ENCODE data around the gene ZNF568.
A peak's percentile ranks its signal among the peaks of the same experiment; 100 is the strongest.

The ZNF568 gene

GRCh38 chr19:36915992-36916830 is at the start of gene ZNF568, which contains the start of gene ZNF829:
ZNF568 (plus strand) TSS chr19:36916332; CDS start chr19:36922771, 6,439 bp downstream.
ZNF829 (minus strand) TSS chr19:36916291; CDS start chr19:36915167, 1,124 bp downstream.
- peak; percentile 89 for DNase-seq

- no peak for DNase-seq
These were observed 38.9 kb upstream of the ZNF568 start for GRCh38 chr19:36876993-36877938.

GRCh38 chr19:36891768-36892357 is 24.3 kb upstream of the ZNF568 start:
- DNase-seq, result no peak

GRCh38 chr19:36894849-36895383 is 21.2 kb upstream of the ZNF568 start:
- DNase-seq, result no peak

- no peak for DNase-seq
These were observed 17.7 kb upstream of the ZNF568 start for GRCh38 chr19:36898422-36898821.

- DNase-seq, result no peak
These were observed 859 bp downstream of the ZNF568 start for GRCh38 chr19:36916991-36917390.

- no peak for DNase-seq
These were observed 2.0 kb downstream of the ZNF568 start for GRCh38 chr19:36918090-36918489.

- DNase-seq, result no peak
These were observed 15.6 kb downstream of the ZNF568 start for GRCh38 chr19:36931684-36932083.

GRCh38 chr19:36939153-36939552 is 23.0 kb downstream of the ZNF568 start:
- peak; percentile 1 for DNase-seq

GRCh38 chr19:36950335-36951119 is 34.4 kb downstream of the ZNF568 start:
- no peak for DNase-seq

GRCh38 chr19:36962346-36962745 is 46.2 kb downstream of the ZNF568 start:
- no peak for DNase-seq

GRCh38 chr19:36963280-36963679 is 47.1 kb downstream of the ZNF568 start:
- peak; percentile 94 for DNase-seq

GRCh38 chr19:36972571-36972970 is 56.4 kb downstream of the ZNF568 start:
- DNase-seq, result no peak

GRCh38 chr19:36973021-36973843 is 57.1 kb downstream of the ZNF568 start:
- peak; percentile 80 for DNase-seq

- DNase-seq, result no peak
These were observed 57.7 kb downstream of the ZNF568 start for GRCh38 chr19:36973844-36974195.

- DNase-seq, result no peak
These were observed 70.0 kb downstream of the ZNF568 start for GRCh38 chr19:36986131-36986530.

GRCh38 chr19:36986601-36987000 is 70.5 kb downstream of the ZNF568 start:
- peak; percentile 1 for DNase-seq

- no peak for DNase-seq
These were observed 71.0 kb downstream of the ZNF568 start for GRCh38 chr19:36987091-36987490.

GRCh38 chr19:36997152-36997842 is 81.2 kb downstream of the ZNF568 start:
- no peak for DNase-seq

GRCh38 chr19:36997843-36998235 is 81.7 kb downstream of the ZNF568 start:
- no peak for DNase-seq

GRCh38 chr19:36999313-36999712 is 83.2 kb downstream of the ZNF568 start:
- DNase-seq, result no peak
